ENCODE measurements around the gene PLA2G3. TPM values are rescaled to one million over a fixed set of nuclear protein-coding genes. Genes with fewer than 3 reads are reported as not detected.

Gene PLA2G3
- total RNA-seq, 1 experiment from 2014 or later: 8.2 TPM

DNA sequence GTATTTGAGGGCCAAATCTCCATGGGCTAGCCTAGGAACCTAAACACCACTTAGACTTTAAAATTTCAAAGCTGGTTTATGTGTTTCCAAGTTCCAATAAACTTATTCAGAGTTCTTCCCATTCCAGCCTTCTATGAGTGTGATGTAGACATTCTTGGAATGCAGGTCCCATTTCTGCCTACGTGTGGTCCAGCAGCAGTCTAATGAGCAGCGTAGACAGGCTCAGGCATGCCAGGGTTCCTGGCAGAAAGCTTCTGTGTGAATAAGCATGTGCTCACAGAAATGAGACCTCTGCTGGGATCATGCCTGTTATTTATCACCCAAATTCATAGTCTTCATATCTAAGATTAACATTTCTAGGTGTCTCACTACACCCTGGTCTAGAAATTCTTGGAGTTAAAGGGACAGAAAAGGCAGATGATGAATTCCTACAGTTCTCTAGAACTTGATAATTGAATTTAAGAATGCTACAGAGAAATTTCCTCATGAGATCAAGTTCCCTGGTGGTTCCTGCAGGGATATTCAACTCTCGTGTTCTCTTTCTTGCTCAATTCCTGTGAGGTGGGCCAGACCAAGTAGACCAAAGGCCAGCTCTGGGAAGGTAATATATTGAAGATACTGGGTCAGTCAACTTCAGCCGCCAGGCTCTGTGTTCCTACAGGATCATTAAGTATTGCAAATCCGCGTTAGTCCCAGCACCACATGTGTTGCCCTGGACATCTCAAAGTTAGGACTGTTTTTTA lies 37.3 kb upstream of the PLA2G3 start:
- Histone ChIP-seq H2AK5ac (ENCODE audit: insufficient read length, low read length) (no peak overlapping the region), H4K91ac (ENCODE audit: insufficient read length, low read depth, low read length) (no peak overlapping the region), H3K23ac (ENCODE audit: insufficient read length, low read depth, low read length) (no peak overlapping the region), H3K4ac (ENCODE audit: low read depth, low read length) (no peak overlapping the region), H3K79me2 (ENCODE audit: insufficient read depth, low read length) (no peaks in the 10 kb centered on the region; the same call in 1 of the 2 replicates), H2BK15ac (ENCODE audit: low read depth, low read length) (no peak overlapping the region), H3K18ac (ENCODE audit: insufficient read length, low read depth, low read length) (no peak overlapping the region), H3K27ac (ENCODE audit: insufficient read length, low read depth, low read length) (no peak overlapping the region), H2BK12ac (ENCODE audit: insufficient read length, low read depth, low read length) (no peak overlapping the region), H3K9ac (ENCODE audit: extremely low read depth, insufficient read length, low read length) (no peak overlapping the region), H4K5ac (ENCODE audit: insufficient read length, low read depth, low read length) (no peak overlapping the region), H2BK120ac (ENCODE audit: low read depth, low read length, poor library complexity, severe bottlenecking) (no peak overlapping the region), H2BK5ac (ENCODE audit: insufficient read length, low read length) (no peak overlapping the region), H2AFZ (ENCODE audit: low read length) (no peak overlapping the region), H3K27me3 (ENCODE audit: insufficient read depth, low read length) (no peaks in the 10 kb centered on the region), H3K56ac (ENCODE audit: insufficient read length, low read depth, low read length) (no peak overlapping the region), H4K8ac (replicated peaks; ENCODE audit: insufficient read length, low read depth, low read length) (no peak overlapping the region), H3K4me1 (ENCODE audit: insufficient read depth, low read length) (no peaks in the 10 kb centered on the region), H3K9me3 (ENCODE audit: control insufficient read depth, low read depth, low read length) (no peaks in the 10 kb centered on the region), H3T11ph (ENCODE audit: low read length) (no peak overlapping the region), H3K14ac (ENCODE audit: insufficient read depth, low read length) (no peak overlapping the region), H3K4me2 (ENCODE audit: insufficient read depth, insufficient read length, low read length) (no peak overlapping the region), H2BK20ac (ENCODE audit: low read depth, low read length, poor library complexity, severe bottlenecking) (no peak overlapping the region), H4K20me1 (ENCODE audit: control insufficient read depth, insufficient read depth, insufficient read length) (no peaks in the 10 kb centered on the region), H3K79me1 (ENCODE audit: insufficient read depth, low read depth, low read length, poor library complexity, severe bottlenecking) (peaks cover 2% of the 10 kb centered on the region), H3K23me2 (ENCODE audit: insufficient read length, low read depth, low read length, poor library complexity, severe bottlenecking) (no peaks in the 10 kb centered on the region)
- Mint-ChIP-seq H3K4me3 (no peak overlapping the region), H3K9me3 (peaks cover 0 to 2% of the 10 kb centered on the region in 2 experiments; a peak in 2 of 5 replicates), H3K27ac (peak overlapping the region in 2 of 3 experiments; percentile 30 to 48; a peak in 4 of 7 replicates), H3K36me3 (ENCODE audit: insufficient read depth in 1 of 3, low read depth in 3 of 3) (peaks cover 8 to 16% (median 10%) of the 10 kb centered on the region in 3 experiments), H3K4me1 (no peaks in the 10 kb centered on the region), H3K27me3 (ENCODE audit: low read depth) (no peaks in the 10 kb centered on the region)
- TF ChIP-seq, protein P1, sequence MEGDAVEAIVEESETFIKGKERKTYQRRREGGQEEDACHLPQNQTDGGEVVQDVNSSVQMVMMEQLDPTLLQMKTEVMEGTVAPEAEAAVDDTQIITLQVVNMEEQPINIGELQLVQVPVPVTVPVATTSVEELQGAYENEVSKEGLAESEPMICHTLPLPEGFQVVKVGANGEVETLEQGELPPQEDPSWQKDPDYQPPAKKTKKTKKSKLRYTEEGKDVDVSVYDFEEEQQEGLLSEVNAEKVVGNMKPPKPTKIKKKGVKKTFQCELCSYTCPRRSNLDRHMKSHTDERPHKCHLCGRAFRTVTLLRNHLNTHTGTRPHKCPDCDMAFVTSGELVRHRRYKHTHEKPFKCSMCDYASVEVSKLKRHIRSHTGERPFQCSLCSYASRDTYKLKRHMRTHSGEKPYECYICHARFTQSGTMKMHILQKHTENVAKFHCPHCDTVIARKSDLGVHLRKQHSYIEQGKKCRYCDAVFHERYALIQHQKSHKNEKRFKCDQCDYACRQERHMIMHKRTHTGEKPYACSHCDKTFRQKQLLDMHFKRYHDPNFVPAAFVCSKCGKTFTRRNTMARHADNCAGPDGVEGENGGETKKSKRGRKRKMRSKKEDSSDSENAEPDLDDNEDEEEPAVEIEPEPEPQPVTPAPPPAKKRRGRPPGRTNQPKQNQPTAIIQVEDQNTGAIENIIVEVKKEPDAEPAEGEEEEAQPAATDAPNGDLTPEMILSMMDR (conservative IDR thresholded peaks at IDR 0.05): no peak
- WGBS (ENCODE audit: extremely low coverage, insufficient read length, low lambda C conversion rate): no CpG with 5 or more reads among the region's 6 CpGs
- DNase-seq: no peak
